BE2C (cell line): ENCODE data around the gene SMARCB1.

Source experiments
- DNase-seq: peaks from one replicate; pipeline ENCODE4 v3.0.0-alpha.2; 2020
- H3K27me3 ChIP-seq: fragments of 250-450 bp; sonication (Bioruptor Pico); 2 replicates; pipeline ENCODE4 v1.5.1; 2020; ENCODE audit warnings: mild to moderate bottlenecking
- H3K36me3 ChIP-seq: fragments of 250-450 bp; sonication (Bioruptor Pico); 2 replicates; pipeline ENCODE4 v1.5.1; 2020; ENCODE audit warnings: mild to moderate bottlenecking
- H3K4me1 ChIP-seq: fragments of 250-450 bp; sonication (Bioruptor Pico); 2 replicates; pipeline ENCODE4 v1.5.1; 2020
- H3K4me3 ChIP-seq: 2 replicates; pipeline ENCODE4 v1.5.1; 2011; ENCODE audit warnings: low read depth, low read length
- H3K9me3 ChIP-seq: fragments of 250-450 bp; sonication (Bioruptor Pico); 2 replicates; pipeline ENCODE4 v1.5.1; 2020
- TF ChIP-seq, protein P1 (sequence below): IDR thresholded peaks from 2 replicates; pipeline ENCODE4 v1.5.1; 2012; ENCODE audit warnings: mild to moderate bottlenecking, low read depth, low read length

Gene SMARCB1

GRCh38 chr22:23784215-23784732 lies 2.5 kb upstream of the SMARCB1 start:
- no peak for DNase-seq
- TF ChIP-seq, protein P1, sequence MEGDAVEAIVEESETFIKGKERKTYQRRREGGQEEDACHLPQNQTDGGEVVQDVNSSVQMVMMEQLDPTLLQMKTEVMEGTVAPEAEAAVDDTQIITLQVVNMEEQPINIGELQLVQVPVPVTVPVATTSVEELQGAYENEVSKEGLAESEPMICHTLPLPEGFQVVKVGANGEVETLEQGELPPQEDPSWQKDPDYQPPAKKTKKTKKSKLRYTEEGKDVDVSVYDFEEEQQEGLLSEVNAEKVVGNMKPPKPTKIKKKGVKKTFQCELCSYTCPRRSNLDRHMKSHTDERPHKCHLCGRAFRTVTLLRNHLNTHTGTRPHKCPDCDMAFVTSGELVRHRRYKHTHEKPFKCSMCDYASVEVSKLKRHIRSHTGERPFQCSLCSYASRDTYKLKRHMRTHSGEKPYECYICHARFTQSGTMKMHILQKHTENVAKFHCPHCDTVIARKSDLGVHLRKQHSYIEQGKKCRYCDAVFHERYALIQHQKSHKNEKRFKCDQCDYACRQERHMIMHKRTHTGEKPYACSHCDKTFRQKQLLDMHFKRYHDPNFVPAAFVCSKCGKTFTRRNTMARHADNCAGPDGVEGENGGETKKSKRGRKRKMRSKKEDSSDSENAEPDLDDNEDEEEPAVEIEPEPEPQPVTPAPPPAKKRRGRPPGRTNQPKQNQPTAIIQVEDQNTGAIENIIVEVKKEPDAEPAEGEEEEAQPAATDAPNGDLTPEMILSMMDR: no peak
- Histone ChIP-seq H3K27me3 (no peaks in the 10 kb centered on the region), H3K9me3 (no peaks in the 10 kb centered on the region), H3K4me3 (no peak overlapping the region), H3K4me1 (peaks cover 7% of the 10 kb centered on the region), H3K36me3 (no peaks in the 10 kb centered on the region; the same call in 1 of the 2 replicates)

DNA sequence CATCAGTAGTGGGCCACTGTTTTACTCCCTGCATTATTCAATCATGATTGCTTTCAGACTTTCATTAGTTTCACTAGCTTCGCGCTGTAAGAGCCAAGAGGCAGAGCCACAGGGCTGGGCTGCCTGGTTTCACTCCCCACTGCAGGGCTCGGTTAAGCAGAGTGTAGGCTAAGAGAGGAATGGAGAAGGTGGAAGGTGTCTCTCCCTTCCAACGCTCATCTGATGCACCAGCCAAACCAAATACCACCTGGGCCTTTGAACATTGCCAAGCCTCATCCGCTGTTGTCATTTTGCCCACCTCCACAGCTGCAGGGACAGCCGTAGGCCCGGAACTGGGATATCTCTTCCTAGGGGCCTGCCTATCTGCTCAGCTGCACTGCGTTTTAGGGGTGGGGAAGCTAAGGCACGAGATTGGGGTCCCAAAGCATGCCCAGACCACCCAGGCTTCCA lies 480 bp upstream of the SMARCB1 start:
- Histone ChIP-seq H3K9me3 (no peaks in the 10 kb centered on the region), H3K4me1 (peaks cover 15% of the 10 kb centered on the region), H3K27me3 (no peaks in the 10 kb centered on the region), H3K4me3 (peak overlapping the region; percentile 70), H3K36me3 (no peaks in the 10 kb centered on the region; the same call in 1 of the 2 replicates)
- DNase-seq: no peak
- TF ChIP-seq, protein P1: no peak

DNA sequence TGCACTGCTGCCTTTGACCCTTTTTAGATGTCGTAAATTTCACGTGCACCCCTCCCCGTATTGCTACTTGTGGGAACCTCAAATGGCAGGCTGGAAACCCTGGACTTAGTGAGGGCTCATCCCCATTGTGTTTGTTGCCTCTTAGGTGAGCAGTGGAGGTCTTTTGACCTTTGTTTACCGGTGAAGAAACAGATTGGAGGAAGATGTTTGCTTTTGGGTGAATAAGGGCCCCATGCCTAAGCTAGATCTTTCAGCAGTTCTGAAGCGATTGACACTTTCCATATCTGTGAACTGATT lies 782 bp downstream of the SMARCB1 start:
- H3K9me3 ChIP-seq: no peaks in the 10 kb centered on the region
- peaks cover 2% of the 10 kb centered on the region; the same call in 1 of the 2 replicates for H3K36me3 ChIP-seq
- TF ChIP-seq, protein P1: no peak
- no peaks in the 10 kb centered on the region for H3K27me3 ChIP-seq
- DNase-seq: no peak
- H3K4me3 ChIP-seq: peak overlapping the region; percentile 70
- peaks cover 14% of the 10 kb centered on the region for H3K4me1 ChIP-seq

DNA sequence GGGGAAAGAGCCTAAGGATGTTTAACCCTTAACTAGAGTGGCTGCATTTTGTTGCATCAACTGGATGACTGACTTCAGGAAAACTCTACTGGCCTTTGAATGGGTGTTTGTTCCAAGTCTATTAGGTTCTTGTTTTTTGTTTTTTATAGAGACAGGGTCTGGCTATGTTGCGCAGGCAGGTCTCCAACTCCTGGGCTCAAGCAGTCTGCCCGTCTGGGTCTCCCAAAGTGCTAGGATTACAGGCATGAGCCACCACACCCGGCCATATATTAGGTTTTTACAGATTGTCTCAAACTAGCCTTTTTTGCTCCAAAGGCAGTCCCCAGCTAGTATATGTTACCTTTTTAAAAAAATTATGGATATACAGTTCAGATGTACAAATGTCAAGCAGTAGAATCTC lies 1.1 kb downstream of the SMARCB1 start:
- H3K27me3 ChIP-seq: no peaks in the 10 kb centered on the region
- peak overlapping the region; percentile 70 for H3K4me3 ChIP-seq
- H3K9me3 ChIP-seq: no peaks in the 10 kb centered on the region
- TF ChIP-seq, protein P1: no peak
- H3K4me1 ChIP-seq: peaks cover 14% of the 10 kb centered on the region
- peaks cover 5% of the 10 kb centered on the region; the same call in 1 of the 2 replicates for H3K36me3 ChIP-seq
- DNase-seq: no peak

- Histone ChIP-seq H3K9me3 (no peaks in the 10 kb centered on the region), H3K4me1 (peaks cover 14% of the 10 kb centered on the region), H3K27me3 (no peaks in the 10 kb centered on the region), H3K4me3 (no peak overlapping the region), H3K36me3 (peaks cover 16% of the 10 kb centered on the region)
- TF ChIP-seq, protein P1: no peak
- DNase-seq: no peak
Measured at GRCh38 chr22:23789121-23789520, 2.4 kb downstream of the SMARCB1 start.

DNA sequence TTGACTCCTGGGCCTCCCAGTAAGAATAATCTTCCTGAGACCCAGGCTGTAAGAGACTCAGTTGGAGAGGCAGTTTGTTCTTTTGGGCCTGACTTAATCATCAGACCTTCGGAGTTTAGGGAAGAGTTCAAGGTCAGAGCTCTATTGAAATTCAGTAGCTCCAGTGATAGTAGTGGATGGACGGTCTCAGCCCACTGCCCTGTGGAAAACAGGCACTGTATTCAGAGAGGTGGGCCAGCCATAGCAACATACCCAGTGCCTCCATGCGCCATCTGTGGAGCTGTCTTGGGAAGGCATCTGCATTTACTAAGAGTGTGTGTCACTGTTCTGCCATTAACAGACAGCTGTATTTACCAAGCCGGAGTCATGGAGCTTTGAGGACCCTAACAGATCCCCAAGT lies 2.9 kb downstream of the SMARCB1 start:
- peaks cover 14% of the 10 kb centered on the region for H3K4me1 ChIP-seq
- H3K27me3 ChIP-seq: no peaks in the 10 kb centered on the region
- H3K4me3 ChIP-seq: no peak overlapping the region
- peaks cover 22% of the 10 kb centered on the region for H3K36me3 ChIP-seq
- H3K9me3 ChIP-seq: no peaks in the 10 kb centered on the region
- TF ChIP-seq, protein P1: peak; percentile 31; the same call in 1 of the 2 replicates
- DNase-seq: peak; percentile 57
